Vagina (tissue), 2 donors: Measurements from ENCODE around the gene METTL17.
A peak's percentile ranks its signal among the peaks of the same experiment; 100 is the strongest.

Source experiments
- POLR2A ChIP-seq, 2 donors: fragments of 450-650 bp; IDR thresholded peaks; one replicate each; pipeline ENCODE4 v1.6.1; 2017; ENCODE audit warnings: antibody characterized with exemption in 2 of 2, mild to moderate bottlenecking in 2 of 2, moderate library complexity in 2 of 2
- POLR2AphosphoS5 ChIP-seq, 2 donors: sonication (generic); formaldehyde crosslinking; IDR thresholded peaks; one replicate each; pipeline ENCODE4 v1.9.0; 2017; ENCODE audit warnings: antibody characterized with exemption in 2 of 2, mild to moderate bottlenecking in 2 of 2, low read depth in 1 of 2; ENCODE audit not compliant: insufficient read depth in 1 of 2

GRCh38 chr14:21039585-21040369 lies 50.0 kb downstream of the METTL17 start:
- TF ChIP-seq POLR2A (IDR thresholded peaks at IDR 0.05), result no peak
- TF ChIP-seq POLR2AphosphoS5 (IDR thresholded peaks at IDR 0.05; ENCODE audit: insufficient read depth in 1 of 2, low read depth in 1 of 2), result peak in 1 of 2 donors; percentile 64
